HG02852 (cell line): ENCODE data around the gene TTPAL.

Experiments
- ATAC-seq: cut with Tn5 transposase; IDR thresholded peaks from one replicate; pipeline ENCODE4 v1.9.1; 2021; ENCODE audit warnings: mild to moderate bottlenecking, moderate library complexity; ENCODE audit not compliant: unreplicated experiment

The TTPAL gene

GRCh38 chr20:44439318-44439717 is 36.4 kb upstream of the TTPAL start:
- ATAC-seq = no peak

- ATAC-seq = no peak
Measured at GRCh38 chr20:44442298-44443070, 33.2 kb upstream of the TTPAL start.

- no peak for ATAC-seq
Measured at GRCh38 chr20:44445742-44446710, 29.6 kb upstream of the TTPAL start.

DNA sequence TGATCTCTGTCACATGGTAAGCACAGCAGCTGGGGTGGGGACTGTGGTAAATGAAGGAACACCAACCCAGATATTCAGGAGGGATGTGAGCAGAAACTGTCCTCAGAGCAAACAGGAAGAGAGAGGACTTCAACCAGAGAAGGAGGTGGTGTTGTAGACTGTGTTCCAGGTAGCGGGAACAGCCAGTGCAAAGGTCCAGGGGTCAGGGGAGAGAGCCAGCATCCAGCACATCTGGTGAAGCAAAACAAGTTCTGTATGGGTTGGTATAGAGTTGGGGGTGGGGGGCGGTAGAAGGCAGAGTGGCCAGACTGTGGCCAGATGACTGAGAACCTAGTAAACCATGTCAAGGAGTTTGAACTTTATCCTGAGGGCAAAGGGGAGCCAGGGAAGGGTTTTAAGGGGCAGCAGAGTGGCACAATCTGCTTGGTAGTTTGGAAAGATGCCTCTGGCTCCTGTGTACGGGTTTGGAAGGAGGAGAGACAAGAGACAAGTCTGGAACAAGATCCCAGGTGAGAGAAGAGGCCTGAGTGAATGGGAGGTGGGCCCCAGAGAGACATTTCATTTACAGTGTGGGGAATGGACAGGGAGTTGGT is 27.8 kb upstream of the TTPAL start:
- no peak for ATAC-seq

- no peak for ATAC-seq
Measured at GRCh38 chr20:44448753-44449546, 26.7 kb upstream of the TTPAL start.

DNA sequence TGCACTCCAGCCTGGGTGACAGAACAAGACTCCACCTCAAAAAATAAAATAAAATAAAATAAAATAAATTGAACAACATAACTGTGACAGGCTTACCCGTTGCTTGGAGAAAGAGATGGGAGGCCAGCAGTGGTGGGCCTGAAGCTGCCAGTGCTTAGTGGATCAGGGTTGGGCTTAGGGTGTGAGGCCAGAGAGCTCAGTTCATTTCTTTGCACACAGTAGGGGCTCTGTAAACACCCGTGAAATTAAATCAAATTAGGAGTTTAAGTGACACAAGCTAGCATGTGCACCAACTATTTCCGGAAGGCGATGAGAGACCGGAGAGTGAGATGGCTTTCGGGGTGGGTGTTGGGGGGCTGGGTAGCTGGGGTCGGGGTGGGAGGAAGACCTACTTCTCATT is 25.8 kb upstream of the TTPAL start:
- no peak for ATAC-seq

- ATAC-seq = no peak
Measured at GRCh38 chr20:44450281-44450889, 25.3 kb upstream of the TTPAL start.

GRCh38 chr20:44450903-44451450 is 24.7 kb upstream of the TTPAL start:
- no peak for ATAC-seq

DNA sequence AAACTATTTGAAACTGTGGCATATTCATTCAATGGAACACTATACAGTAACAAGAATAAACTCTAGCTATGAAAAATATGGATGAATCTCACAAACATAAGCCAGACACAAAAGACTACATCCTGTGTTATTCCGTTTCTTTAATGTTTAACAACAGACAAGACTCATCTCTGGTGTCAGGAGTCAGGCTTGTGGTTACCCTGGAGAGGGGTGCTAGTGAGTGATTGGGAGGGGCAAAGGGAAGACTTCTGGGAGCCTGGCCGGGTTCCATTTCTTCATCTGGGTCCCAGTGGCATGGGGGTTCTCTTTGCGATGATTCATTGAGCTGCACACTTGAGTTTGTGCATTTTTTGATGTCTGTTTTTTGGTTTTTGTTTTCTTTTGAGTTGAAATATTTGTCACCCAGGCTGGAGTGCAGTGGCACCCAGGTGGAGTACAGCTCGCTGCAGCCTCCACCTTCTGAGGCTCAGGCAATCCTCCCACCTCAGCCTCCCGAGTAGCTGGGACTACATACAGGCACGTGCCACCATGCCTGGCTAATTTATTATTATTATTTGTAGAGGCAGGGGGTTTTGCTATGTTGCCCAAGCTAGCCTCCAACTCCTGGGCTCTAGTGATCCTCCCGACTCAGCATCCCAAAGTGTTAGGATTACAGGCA is 21.2 kb upstream of the TTPAL start:
- ATAC-seq = no peak

- no peak for ATAC-seq
Measured at GRCh38 chr20:44455126-44455525, 20.5 kb upstream of the TTPAL start.

DNA sequence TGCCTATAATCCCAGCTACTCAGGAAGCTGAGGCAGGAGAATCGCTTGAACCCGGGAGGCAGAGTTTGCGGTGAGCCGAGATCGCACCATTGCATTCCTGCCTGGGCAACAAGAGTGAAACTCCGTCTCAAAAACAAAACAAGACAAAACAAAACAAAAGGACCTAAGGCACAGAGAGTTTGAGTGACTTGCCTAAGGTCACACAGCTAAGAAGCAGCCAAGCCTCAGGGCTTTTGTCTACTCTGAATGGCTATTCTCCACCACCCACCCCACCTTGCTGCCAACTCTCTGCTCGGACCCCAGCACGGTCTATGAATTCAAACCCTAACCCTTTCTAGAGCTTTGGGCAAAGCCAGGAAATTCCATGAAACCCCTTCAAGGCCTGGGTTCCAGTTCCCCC is 19.1 kb upstream of the TTPAL start:
- ATAC-seq = no peak

DNA sequence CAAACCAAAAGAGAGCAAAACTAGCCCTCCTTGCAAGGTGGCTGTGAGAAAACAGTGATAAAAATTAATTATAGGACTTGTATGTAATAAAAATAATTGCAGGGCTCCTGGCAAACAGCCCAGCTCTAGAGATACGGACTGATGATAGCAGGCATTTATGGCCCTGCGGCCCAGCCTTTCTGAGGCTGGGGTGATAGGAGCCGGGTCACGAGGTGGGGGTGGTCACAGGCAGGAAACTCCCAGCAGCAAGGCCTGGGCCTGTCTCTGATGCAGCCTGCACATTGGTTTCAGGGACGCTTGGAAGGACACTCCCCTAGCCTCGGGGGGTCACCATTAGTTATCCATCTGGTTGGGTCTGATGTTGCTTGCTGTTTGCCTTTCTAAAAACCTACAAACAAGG is 18.7 kb upstream of the TTPAL start:
- no peak for ATAC-seq

- no peak for ATAC-seq
Measured at GRCh38 chr20:44459271-44459670, 16.4 kb upstream of the TTPAL start.

DNA sequence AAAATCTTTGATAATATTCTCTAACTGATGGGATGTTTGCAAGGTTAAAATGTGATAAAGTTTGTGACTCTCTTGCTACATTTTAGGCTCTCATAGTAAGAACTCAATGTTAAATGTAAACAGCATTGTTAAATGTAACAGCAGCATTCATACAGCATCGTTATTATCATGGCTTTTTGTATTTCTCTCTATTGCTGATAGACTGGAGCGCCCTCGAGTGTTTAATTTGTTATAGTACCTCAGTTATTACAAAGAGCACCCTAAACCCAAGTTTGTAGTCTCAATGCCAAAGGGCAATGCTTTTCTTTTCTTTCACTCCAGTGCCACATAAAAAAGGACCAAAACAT is 14.9 kb upstream of the TTPAL start:
- ATAC-seq = no peak

- ATAC-seq = no peak
Measured at GRCh38 chr20:44461142-44461802, 14.4 kb upstream of the TTPAL start.

GRCh38 chr20:44461803-44462174 is 13.9 kb upstream of the TTPAL start:
- no peak for ATAC-seq

DNA sequence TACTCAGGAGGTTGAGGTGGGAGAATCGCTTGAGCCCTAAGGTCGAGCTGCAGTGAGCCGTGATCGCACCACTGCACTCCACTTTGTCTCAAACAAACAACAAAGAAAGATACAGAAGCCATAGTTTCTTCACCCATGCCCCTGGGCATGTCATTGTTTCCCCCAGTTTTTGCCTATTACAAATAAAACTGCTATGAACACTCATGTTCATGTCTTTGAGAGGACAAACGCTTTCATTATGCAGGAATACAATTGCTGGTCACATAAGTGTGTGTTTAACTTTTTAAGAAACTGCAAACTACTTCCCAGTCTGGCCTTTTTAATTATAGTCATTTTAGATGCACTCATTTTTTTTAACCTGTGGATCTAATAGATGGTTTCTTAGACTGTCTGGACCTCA is 12.2 kb upstream of the TTPAL start:
- no peak for ATAC-seq

DNA sequence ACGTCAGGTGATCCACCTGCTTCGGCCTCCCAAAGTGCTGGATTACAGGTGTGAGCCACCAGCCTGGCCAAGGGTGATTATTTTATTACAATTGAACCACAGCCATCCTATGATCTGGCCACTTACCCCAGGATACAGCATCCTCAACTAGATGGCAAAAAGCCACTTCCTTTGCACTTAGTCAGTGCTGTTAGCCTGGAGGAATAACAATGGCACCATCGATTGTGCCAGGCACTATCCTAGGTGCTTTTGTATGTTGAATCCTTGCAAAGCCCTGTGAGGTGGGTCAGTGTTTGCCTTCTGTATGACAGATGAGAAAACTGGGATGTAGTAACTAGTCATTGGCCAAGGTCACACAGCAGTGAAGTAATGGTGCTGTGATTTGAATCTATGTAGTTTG is 11.2 kb upstream of the TTPAL start:
- ATAC-seq = no peak

DNA sequence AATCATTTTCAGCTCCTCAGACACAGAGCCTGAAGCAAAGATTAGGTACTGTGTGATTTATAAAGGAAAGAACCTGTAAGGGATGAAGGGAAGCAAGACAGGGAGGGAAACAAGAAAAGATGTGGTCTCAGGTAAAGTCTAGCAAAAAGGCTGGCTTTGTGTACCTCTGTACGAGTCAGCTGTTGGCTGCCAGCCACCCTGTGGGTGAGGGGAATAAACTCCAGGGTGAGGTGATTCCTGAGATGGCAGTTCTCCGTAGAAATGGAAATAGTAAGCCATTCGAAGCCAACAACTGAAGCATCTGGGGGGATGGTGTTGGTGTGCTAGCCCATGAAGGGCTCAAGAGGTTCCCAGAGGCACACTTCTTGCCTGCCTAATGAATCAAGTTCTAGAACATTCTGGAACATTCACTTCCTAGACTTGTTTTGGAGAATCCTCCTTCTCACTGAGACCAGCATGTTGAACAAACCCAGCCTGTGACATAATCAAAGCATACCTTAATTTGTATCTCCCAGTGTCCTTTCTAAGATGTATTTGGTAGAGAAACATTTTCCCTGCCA is 10.6 kb upstream of the TTPAL start:
- no peak for ATAC-seq
